Loucy (cell line): ENCODE results near the gene GRID2.

Source experiments
- CTCF ChIP-seq: fragments of 200-600 bp; sonication (generic); conservative IDR thresholded peaks from 2 replicates; pipeline ENCODE4 v1.5.1; 2014; ENCODE audit warnings: mild to moderate bottlenecking, antibody characterized with exemption, low read length
- EZH2phosphoT487 ChIP-seq: fragments of 200-600 bp; IDR thresholded peaks from 2 replicates; pipeline ENCODE4 v1.6.1; 2018; ENCODE audit warnings: antibody characterized with exemption, mild to moderate bottlenecking, moderate library complexity, borderline replicate concordance

GRCh38 chr4:93092765-93093164, 789.0 kb downstream of the GRID2 start:
- TF ChIP-seq CTCF, result no peak
- no peak for TF ChIP-seq EZH2phosphoT487
